HG02981 (cell line): Measurements from ENCODE around the gene ADRA1B.
"Not testable (repeated sequence)": the region's sequence is repeated elsewhere in the genome, so short reads cannot be mapped to it uniquely, and the experiment has no call there.

Source experiments
- ATAC-seq: cut with Tn5 transposase; IDR thresholded peaks from one replicate; pipeline ENCODE4 v1.9.1; 2021; ENCODE audit warnings: mild to moderate bottlenecking, moderate library complexity; ENCODE audit not compliant: unreplicated experiment

The ADRA1B gene

GRCh38 chr5:159965031-159965837 is 49.0 kb downstream of the ADRA1B start:
- ATAC-seq: no peak

- ATAC-seq: not testable (repeated sequence)
These were observed 49.5 kb downstream of the ADRA1B start for GRCh38 chr5:159965838-159966128.

- ATAC-seq: no peak
These were observed 53.7 kb downstream of the ADRA1B start for GRCh38 chr5:159969966-159970365.

GRCh38 chr5:159971038-159971437 is 54.8 kb downstream of the ADRA1B start:
- no peak for ATAC-seq

- ATAC-seq: no peak
These were observed 55.2 kb downstream of the ADRA1B start for GRCh38 chr5:159971514-159971913.

- ATAC-seq: no peak
These were observed 55.7 kb downstream of the ADRA1B start for GRCh38 chr5:159971931-159972461.

- ATAC-seq: no peak
These were observed 56.5 kb downstream of the ADRA1B start for GRCh38 chr5:159972538-159973362.

GRCh38 chr5:159975462-159976019 is 59.3 kb downstream of the ADRA1B start:
- ATAC-seq: no peak

GRCh38 chr5:159976921-159977320 is 60.6 kb downstream of the ADRA1B start:
- ATAC-seq: no peak

GRCh38 chr5:159978358-159978757 is 62.1 kb downstream of the ADRA1B start:
- no peak for ATAC-seq

GRCh38 chr5:159982421-159983173 is 66.3 kb downstream of the ADRA1B start:
- no peak for ATAC-seq

GRCh38 chr5:159987031-159987674 is 70.9 kb downstream of the ADRA1B start:
- peak; percentile 73 for ATAC-seq

- ATAC-seq: no peak
These were observed 74.2 kb downstream of the ADRA1B start for GRCh38 chr5:159990506-159990905.

GRCh38 chr5:159992566-159992965 is 76.3 kb downstream of the ADRA1B start:
- no peak for ATAC-seq

- ATAC-seq: no peak
These were observed 76.9 kb downstream of the ADRA1B start for GRCh38 chr5:159993194-159993593.

- ATAC-seq: no peak
These were observed 79.6 kb downstream of the ADRA1B start for GRCh38 chr5:159995907-159996306.

- no peak for ATAC-seq
These were observed 85.2 kb downstream of the ADRA1B start for GRCh38 chr5:160001457-160001856.

- ATAC-seq: no peak
These were observed 91.2 kb downstream of the ADRA1B start for GRCh38 chr5:160007514-160007913.

- not testable (repeated sequence) for ATAC-seq
These were observed 92.2 kb downstream of the ADRA1B start for GRCh38 chr5:160008529-160008876.

- ATAC-seq: peak; percentile 99
These were observed 92.8 kb downstream of the ADRA1B start, which contains the start of gene TTC1 for GRCh38 chr5:160008877-160009590. TTC1 (plus strand) TSS chr5:160009139; CDS start chr5:160010529, 1,390 bp downstream.
